ENCODE data around the gene PCDHA7.
"Not testable (repeated sequence)": the region's sequence is repeated elsewhere in the genome, so short reads cannot be mapped to it uniquely, and the experiment has no call there.

DNA sequence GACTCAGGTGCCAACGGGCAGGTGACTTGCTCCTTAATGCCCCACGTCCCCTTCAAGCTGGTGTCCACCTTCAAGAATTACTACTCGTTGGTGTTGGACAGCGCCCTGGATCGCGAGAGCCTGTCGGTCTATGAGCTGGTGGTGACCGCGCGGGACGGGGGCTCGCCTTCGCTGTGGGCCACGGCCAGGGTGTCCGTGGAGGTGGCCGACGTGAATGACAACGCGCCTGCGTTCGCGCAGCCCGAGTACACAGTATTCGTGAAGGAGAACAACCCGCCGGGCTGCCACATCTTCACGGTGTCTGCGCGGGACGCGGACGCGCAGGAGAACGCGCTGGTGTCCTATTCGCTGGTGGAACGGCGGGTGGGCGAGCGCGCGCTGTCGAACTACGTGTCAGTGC is 46.6 kb upstream of the PCDHA7 start:
- not testable (repeated sequence) for TF ChIP-seq POLR2A (IDR thresholded peaks at IDR 0.05; ENCODE audit: low read length); GATA1 (IDR thresholded peaks at IDR 0.05; ENCODE audit: low read depth, low read length)

Data from erythroblast (primary cell).